Caco-2 (cell line): Measurements from ENCODE around the gene NXPH2. TPM values are rescaled to one million over a fixed set of nuclear protein-coding genes. Genes with fewer than 3 reads are reported as not detected.

Source experiments
- BruUV-seq: library from RNA; stranded (reverse); fragments of 400-500 nt; replicated peaks from 2 replicates; lab custom pipeline; 2021; lab: Mats Ljungman, UMichigan
- CTCF ChIA-PET: fragments of 300-600 bp; sonication (Branson Sonifier 250); formaldehyde crosslinking; loops from one replicate; lab custom pipeline; 2022; ENCODE audit warnings: antibody characterized with exemption; lab: Charles Lee
- POLR2A ChIA-PET: fragments of 300-600 bp; sonication (Branson Sonifier 250); formaldehyde crosslinking; loops from one replicate; lab custom pipeline; 2022; ENCODE audit warnings: antibody characterized with exemption; lab: Charles Lee
- DNase-seq, 2 experiments: peaks; one replicate each; pipeline versions ENCODE4 v3.0.0 to v3.0.0-alpha.2; 2020 to 2022
- H3K27me3 ChIP-seq: replicated peaks from 2 replicates; pipeline ENCODE4 v1.6.0; 2011; ENCODE audit warnings: low read length; ENCODE audit not compliant: control insufficient read depth, insufficient read depth
- H3K36me3 ChIP-seq: 2 replicates; pipeline ENCODE4 v1.5.1; 2011; ENCODE audit warnings: low read length; ENCODE audit not compliant: control insufficient read depth, insufficient read depth
- H3K4me1 ChIP-seq: fragments of 250-450 bp; sonication (Bioruptor Pico); 2 replicates; pipeline ENCODE4 v1.5.1; 2020; ENCODE audit warnings: mild to moderate bottlenecking
- H3K4me3 ChIP-seq: 2 replicates; pipeline ENCODE4 v1.5.1; 2011; ENCODE audit warnings: low read depth, mild to moderate bottlenecking, control low read depth, low read length
- H3K9me3 ChIP-seq: fragments of 250-450 bp; sonication (Bioruptor Pico); 2 replicates; pipeline ENCODE4 v1.5.1; 2020; ENCODE audit warnings: mild to moderate bottlenecking, moderate library complexity
- H3K27ac Mint-ChIP-seq: one replicate; pipeline ENCODE4 v1.8.0; 2022; ENCODE audit warnings: mixed read lengths; ENCODE audit not compliant: unreplicated experiment
- H3K27me3 Mint-ChIP-seq: one replicate; pipeline ENCODE4 v1.8.0; 2022; ENCODE audit warnings: mixed read lengths; ENCODE audit not compliant: insufficient read depth, unreplicated experiment
- H3K36me3 Mint-ChIP-seq: one replicate; pipeline ENCODE4 v1.8.0; 2022; ENCODE audit warnings: mild to moderate bottlenecking, mixed read lengths; ENCODE audit not compliant: insufficient read depth, unreplicated experiment
- H3K4me1 Mint-ChIP-seq: one replicate; pipeline ENCODE4 v1.8.0; 2022; ENCODE audit warnings: low read depth, mixed read lengths; ENCODE audit not compliant: unreplicated experiment
- H3K4me3 Mint-ChIP-seq: one replicate; pipeline ENCODE4 v1.8.0; 2022; ENCODE audit warnings: mild to moderate bottlenecking, moderate library complexity, mixed read lengths; ENCODE audit not compliant: unreplicated experiment
- H3K9me3 Mint-ChIP-seq: one replicate; pipeline ENCODE4 v1.8.0; 2022; ENCODE audit warnings: mixed read lengths; ENCODE audit not compliant: unreplicated experiment
- intact Hi-C: fragments of 100-400 bp; cut with micrococcal nuclease; formaldehyde crosslinking; loops from one replicate; pipeline ENCODE4 v1.10.0; 2022; ENCODE audit not compliant: unreplicated experiment
- total RNA-seq: library from RNA; stranded (reverse); gene quantifications from 2 replicates; pipeline ENCODE4 v1.2.3, GENCODE V29; 2022
- TF ChIP-seq, protein P1 (sequence below), 2 experiments: fragments of 200-600 bp in 1 of 2; IDR thresholded peaks; 1 replicate in 1 of 2; 2 replicates in 1 of 2; pipeline versions ENCODE4 v1.5.1 to v1.8.0; 2011 to 2022; ENCODE audit warnings: antibody characterized with exemption in 1 of 2, control low read depth in 1 of 2, inconsistent platforms in 1 of 2, low read depth in 1 of 2, low read length in 1 of 2, mild to moderate bottlenecking in 1 of 2, moderate library complexity in 1 of 2; ENCODE audit not compliant: insufficient read depth in 1 of 2, severe bottlenecking in 1 of 2, unreplicated experiment in 1 of 2

The NXPH2 gene
- total RNA-seq, 1 experiment from 2014 or later: not detected

GRCh38 chr2:138775736-138776135, 4.5 kb downstream of the NXPH2 start:
- CTCF ChIA-PET: interaction anchor here (1.4 kb wide), 1 partner anchor 11 kb away, joined by 4 read pairs; no protein-coding TSS in a partner anchor
- no TSS peak for BruUV-seq

GRCh38 chr2:138771534-138771933, 8.7 kb downstream of the NXPH2 start:
- ChIA-PET CTCF (no interaction called here), POLR2A (no interaction called here)
- H3K27me3 ChIP-seq: no peaks in the 10 kb centered on the region
- no peak overlapping the region for H3K4me3 Mint-ChIP-seq
- H3K36me3 ChIP-seq: no peaks in the 10 kb centered on the region
- intact Hi-C loops: no loop called here
- no peaks in the 10 kb centered on the region for H3K36me3 Mint-ChIP-seq
- TF ChIP-seq, protein P1, sequence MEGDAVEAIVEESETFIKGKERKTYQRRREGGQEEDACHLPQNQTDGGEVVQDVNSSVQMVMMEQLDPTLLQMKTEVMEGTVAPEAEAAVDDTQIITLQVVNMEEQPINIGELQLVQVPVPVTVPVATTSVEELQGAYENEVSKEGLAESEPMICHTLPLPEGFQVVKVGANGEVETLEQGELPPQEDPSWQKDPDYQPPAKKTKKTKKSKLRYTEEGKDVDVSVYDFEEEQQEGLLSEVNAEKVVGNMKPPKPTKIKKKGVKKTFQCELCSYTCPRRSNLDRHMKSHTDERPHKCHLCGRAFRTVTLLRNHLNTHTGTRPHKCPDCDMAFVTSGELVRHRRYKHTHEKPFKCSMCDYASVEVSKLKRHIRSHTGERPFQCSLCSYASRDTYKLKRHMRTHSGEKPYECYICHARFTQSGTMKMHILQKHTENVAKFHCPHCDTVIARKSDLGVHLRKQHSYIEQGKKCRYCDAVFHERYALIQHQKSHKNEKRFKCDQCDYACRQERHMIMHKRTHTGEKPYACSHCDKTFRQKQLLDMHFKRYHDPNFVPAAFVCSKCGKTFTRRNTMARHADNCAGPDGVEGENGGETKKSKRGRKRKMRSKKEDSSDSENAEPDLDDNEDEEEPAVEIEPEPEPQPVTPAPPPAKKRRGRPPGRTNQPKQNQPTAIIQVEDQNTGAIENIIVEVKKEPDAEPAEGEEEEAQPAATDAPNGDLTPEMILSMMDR (IDR thresholded peaks at IDR 0.05; ENCODE audit: insufficient read depth in 1 of 2, low read depth in 1 of 2, low read length in 1 of 2, severe bottlenecking in 1 of 2, unreplicated experiment in 1 of 2): no peak
- H3K4me3 ChIP-seq: no peak overlapping the region
- BruUV-seq: no TSS peak
- no peaks in the 10 kb centered on the region for H3K4me1 ChIP-seq
- H3K4me1 Mint-ChIP-seq: no peaks in the 10 kb centered on the region
- no peaks in the 10 kb centered on the region for H3K9me3 Mint-ChIP-seq
- H3K27me3 Mint-ChIP-seq: no peaks in the 10 kb centered on the region
- H3K9me3 ChIP-seq: 0 out of 2 replicates have a peak, but pooled peaks cover 3% of the 10 kb centered on the region
- H3K27ac Mint-ChIP-seq: no peak overlapping the region
- DNase-seq: no peak

More at GRCh38 chr2:138775736-138776135, 4.5 kb downstream of the NXPH2 start:
- DNase-seq: no peak
- H3K4me1 Mint-ChIP-seq: peaks cover 15% of the 10 kb centered on the region
- H3K27me3 Mint-ChIP-seq: no peaks in the 10 kb centered on the region
- POLR2A ChIA-PET: no interaction called here
- intact Hi-C loops: no loop called here
- no peaks in the 10 kb centered on the region for H3K36me3 ChIP-seq
- no peak overlapping the region for H3K4me3 Mint-ChIP-seq
- H3K27me3 ChIP-seq: no peaks in the 10 kb centered on the region
- TF ChIP-seq, protein P1 (IDR thresholded peaks at IDR 0.05; ENCODE audit: insufficient read depth in 1 of 2, low read depth in 1 of 2, low read length in 1 of 2, severe bottlenecking in 1 of 2, unreplicated experiment in 1 of 2): no peak
- no peak overlapping the region for H3K27ac Mint-ChIP-seq
- peaks cover 15% of the 10 kb centered on the region for H3K4me1 ChIP-seq
- peaks cover 18% of the 10 kb centered on the region for H3K9me3 Mint-ChIP-seq
- H3K36me3 Mint-ChIP-seq: peaks cover 8% of the 10 kb centered on the region
- peaks cover 9% of the 10 kb centered on the region; the same call in 1 of the 2 replicates for H3K9me3 ChIP-seq
- H3K4me3 ChIP-seq: no peak overlapping the region

GRCh38 chr2:138767101-138767500, 13.1 kb downstream of the NXPH2 start:
- Mint-ChIP-seq H3K27ac (no peak overlapping the region), H3K9me3 (no peaks in the 10 kb centered on the region), H3K36me3 (no peaks in the 10 kb centered on the region), H3K27me3 (no peaks in the 10 kb centered on the region), H3K4me3 (no peak overlapping the region), H3K4me1 (no peaks in the 10 kb centered on the region)
- TF ChIP-seq, protein P1 (IDR thresholded peaks at IDR 0.05; ENCODE audit: insufficient read depth in 1 of 2, low read depth in 1 of 2, low read length in 1 of 2, severe bottlenecking in 1 of 2, unreplicated experiment in 1 of 2): no peak
- no TSS peak for BruUV-seq
- CTCF ChIA-PET: no interaction called here
- Histone ChIP-seq H3K27me3 (no peaks in the 10 kb centered on the region), H3K36me3 (no peaks in the 10 kb centered on the region), H3K4me1 (no peaks in the 10 kb centered on the region), H3K4me3 (no peak overlapping the region), H3K9me3 (0 out of 2 replicates have a peak, but pooled peaks cover 3% of the 10 kb centered on the region)
- no peak for DNase-seq
- intact Hi-C loops: no loop called here
- POLR2A ChIA-PET: no interaction called here
